ENCODE data around the gene ZNF614. TPM values are rescaled to one million over a fixed set of nuclear protein-coding genes. Genes with fewer than 3 reads are reported as not detected.
"Not testable (repeated sequence)": the region's sequence is repeated elsewhere in the genome, so short reads cannot be mapped to it uniquely, and the experiment has no call there.

Gene ZNF614
- total RNA-seq, 1 donor from 2014 or later = 4.3 TPM

DNA sequence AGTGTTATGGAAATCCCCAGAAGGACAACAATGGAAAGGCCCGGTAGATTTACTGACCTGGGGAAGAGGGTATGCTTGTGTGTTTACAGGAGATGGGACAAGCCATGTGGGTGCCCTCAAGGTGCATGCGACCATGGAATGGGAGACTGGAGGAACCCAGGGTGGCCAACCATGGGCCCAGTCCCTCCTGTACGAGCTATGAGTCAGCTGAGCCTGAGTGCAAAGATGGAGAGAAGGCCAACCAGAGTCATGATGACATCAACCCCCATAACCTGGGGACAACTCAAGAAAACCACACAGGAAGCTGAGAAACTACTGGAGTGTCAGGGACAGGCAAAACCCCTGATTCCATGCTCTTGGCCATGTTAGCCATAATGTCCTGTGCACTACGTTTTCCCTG, 49.3 kb downstream of the ZNF614 start:
- DNase-seq (ENCODE audit: low read depth) = no peak
- H3K36me3 ChIP-seq (ENCODE audit: control insufficient read depth, insufficient read depth, low read length) = no peaks in the 10 kb centered on the region
- no peak overlapping the region for H3K4me3 ChIP-seq (ENCODE audit: low read depth, low read length)
- H3K27me3 ChIP-seq (ENCODE audit: control insufficient read depth, insufficient read depth, low read length) = no peaks in the 10 kb centered on the region
- TF ChIP-seq, protein P1, sequence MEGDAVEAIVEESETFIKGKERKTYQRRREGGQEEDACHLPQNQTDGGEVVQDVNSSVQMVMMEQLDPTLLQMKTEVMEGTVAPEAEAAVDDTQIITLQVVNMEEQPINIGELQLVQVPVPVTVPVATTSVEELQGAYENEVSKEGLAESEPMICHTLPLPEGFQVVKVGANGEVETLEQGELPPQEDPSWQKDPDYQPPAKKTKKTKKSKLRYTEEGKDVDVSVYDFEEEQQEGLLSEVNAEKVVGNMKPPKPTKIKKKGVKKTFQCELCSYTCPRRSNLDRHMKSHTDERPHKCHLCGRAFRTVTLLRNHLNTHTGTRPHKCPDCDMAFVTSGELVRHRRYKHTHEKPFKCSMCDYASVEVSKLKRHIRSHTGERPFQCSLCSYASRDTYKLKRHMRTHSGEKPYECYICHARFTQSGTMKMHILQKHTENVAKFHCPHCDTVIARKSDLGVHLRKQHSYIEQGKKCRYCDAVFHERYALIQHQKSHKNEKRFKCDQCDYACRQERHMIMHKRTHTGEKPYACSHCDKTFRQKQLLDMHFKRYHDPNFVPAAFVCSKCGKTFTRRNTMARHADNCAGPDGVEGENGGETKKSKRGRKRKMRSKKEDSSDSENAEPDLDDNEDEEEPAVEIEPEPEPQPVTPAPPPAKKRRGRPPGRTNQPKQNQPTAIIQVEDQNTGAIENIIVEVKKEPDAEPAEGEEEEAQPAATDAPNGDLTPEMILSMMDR (IDR thresholded peaks at IDR 0.05; ENCODE audit: insufficient read depth, low read length, poor library complexity, severe bottlenecking) = no peak

GRCh38 chr19:51977346-51977745, 50.8 kb downstream of the ZNF614 start:
- TF ChIP-seq, protein P1 (IDR thresholded peaks at IDR 0.05; ENCODE audit: insufficient read depth, low read length, poor library complexity, severe bottlenecking) = no peak
- H3K4me3 ChIP-seq (ENCODE audit: low read depth, low read length) = no peak overlapping the region
- no peak for DNase-seq (ENCODE audit: low read depth)
- H3K36me3 ChIP-seq (ENCODE audit: control insufficient read depth, insufficient read depth, low read length) = no peaks in the 10 kb centered on the region
- H3K27me3 ChIP-seq (ENCODE audit: control insufficient read depth, insufficient read depth, low read length) = no peaks in the 10 kb centered on the region

DNA sequence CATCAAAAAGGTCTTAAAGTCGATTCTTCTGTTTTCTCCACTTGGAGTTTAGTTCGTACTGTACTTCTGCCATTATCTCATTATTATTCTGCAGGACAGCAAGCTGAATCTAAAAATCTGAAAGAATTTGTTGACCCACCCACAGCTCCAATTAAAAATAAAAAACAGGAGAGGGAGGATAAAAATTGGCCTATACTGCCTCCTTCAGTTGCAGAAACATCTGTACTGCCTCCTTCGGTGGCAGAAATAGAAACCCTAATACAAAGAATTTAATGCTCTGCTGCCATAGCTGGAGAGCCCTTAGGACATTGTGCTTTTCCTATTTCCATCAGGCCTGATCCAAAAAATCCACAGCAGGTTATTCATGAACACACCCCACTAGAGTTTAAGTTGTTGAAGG, 51.3 kb downstream of the ZNF614 start:
- Histone ChIP-seq H3K36me3 (ENCODE audit: control insufficient read depth, insufficient read depth, low read length) (no peaks in the 10 kb centered on the region), H3K4me3 (ENCODE audit: low read depth, low read length) (no peak overlapping the region)
- TF ChIP-seq, protein P1 (IDR thresholded peaks at IDR 0.05; ENCODE audit: insufficient read depth, low read length, poor library complexity, severe bottlenecking) = no peak

GRCh38 chr19:51975787-51976186, 52.4 kb downstream of the ZNF614 start:
- not testable (repeated sequence) for H3K36me3 ChIP-seq (ENCODE audit: control insufficient read depth, insufficient read depth, low read length); H3K27me3 ChIP-seq (ENCODE audit: control insufficient read depth, insufficient read depth, low read length); DNase-seq (ENCODE audit: low read depth); H3K4me3 ChIP-seq (ENCODE audit: low read depth, low read length)

More for the DNA sequence above, 51.3 kb downstream of the ZNF614 start:
- no peaks in the 10 kb centered on the region for H3K27me3 ChIP-seq (ENCODE audit: control insufficient read depth, insufficient read depth, low read length)
- DNase-seq (ENCODE audit: low read depth) = no peak

- TF ChIP-seq, protein P1 (IDR thresholded peaks at IDR 0.05; ENCODE audit: insufficient read depth, low read length, poor library complexity, severe bottlenecking) = no peak
- H3K27me3 ChIP-seq (ENCODE audit: control insufficient read depth, insufficient read depth, low read length) = no peaks in the 10 kb centered on the region
- no peaks in the 10 kb centered on the region for H3K36me3 ChIP-seq (ENCODE audit: control insufficient read depth, insufficient read depth, low read length)
- no peak for DNase-seq (ENCODE audit: low read depth)
- H3K4me3 ChIP-seq (ENCODE audit: low read depth, low read length) = no peak overlapping the region
Observed at GRCh38 chr19:51971624-51972023, 56.6 kb downstream of the ZNF614 start.

DNA sequence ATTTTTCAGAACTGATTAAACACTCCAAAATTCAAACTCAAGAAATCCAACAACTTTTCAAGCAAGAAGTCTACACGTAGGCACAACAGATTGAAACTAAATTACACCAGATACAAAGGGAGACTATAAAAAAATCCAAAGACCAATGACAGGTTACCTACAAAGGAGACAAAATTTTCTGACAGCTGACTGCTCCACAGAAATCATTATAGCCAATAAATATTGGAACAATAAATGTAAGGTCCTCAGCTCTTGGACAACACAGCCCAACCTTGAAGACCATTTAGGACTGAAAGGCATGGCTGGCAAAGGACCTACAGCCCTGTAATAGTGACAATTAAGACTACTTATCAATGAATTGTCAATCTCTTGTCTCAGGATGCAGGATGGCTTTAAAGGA, 57.5 kb downstream of the ZNF614 start:
- TF ChIP-seq, protein P1 (IDR thresholded peaks at IDR 0.05; ENCODE audit: insufficient read depth, low read length, poor library complexity, severe bottlenecking) = no peak

More for the DNA sequence above, 57.5 kb downstream of the ZNF614 start:
- no peak for DNase-seq (ENCODE audit: low read depth)
- no peaks in the 10 kb centered on the region for H3K27me3 ChIP-seq (ENCODE audit: control insufficient read depth, insufficient read depth, low read length)
- H3K4me3 ChIP-seq (ENCODE audit: low read depth, low read length) = no peak overlapping the region
- H3K36me3 ChIP-seq (ENCODE audit: control insufficient read depth, insufficient read depth, low read length) = peaks cover under 1% of the 10 kb centered on the region

All from kidney epithelial cell (primary cell).